NB4 (cell line): ENCODE measurements around the gene RAPSN.

Source experiments
- DNase-seq: peaks from one replicate; pipeline ENCODE4 v3.0.0; 2010; ENCODE audit warnings: low read depth
- H3K4me3 ChIP-seq: one replicate; pipeline ENCODE4 v1.5.1; 2011; ENCODE audit warnings: mild to moderate bottlenecking, low read depth, low read length, moderate library complexity
- CTCF ChIP-seq: IDR thresholded peaks from one replicate; pipeline ENCODE4 v1.5.1; 2012; ENCODE audit warnings: low read depth, low read length
- MAX ChIP-seq: IDR thresholded peaks from 2 replicates; pipeline ENCODE4 v1.6.1; 2011; ENCODE audit warnings: low read depth, low read length
- MYC ChIP-seq: IDR thresholded peaks from 2 replicates; pipeline ENCODE4 v1.6.1; 2011; ENCODE audit warnings: low read depth, low read length
- POLR2A ChIP-seq: IDR thresholded peaks from 2 replicates; pipeline ENCODE4 v1.6.1; 2011; ENCODE audit warnings: mild to moderate bottlenecking; ENCODE audit not compliant: insufficient read length; ENCODE audit errors: extremely low read depth

RAPSN gene

GRCh38 chr11:47406896-47407745 lies 41.8 kb downstream of the RAPSN start:
- peak; percentile 38 for DNase-seq
- H3K4me3 ChIP-seq, result peak overlapping the region; percentile 65
- TF ChIP-seq MAX (no peak), CTCF (no peak), POLR2A (no peak), MYC (no peak)

GRCh38 chr11:47403571-47403970 lies 45.4 kb downstream of the RAPSN start:
- H3K4me3 ChIP-seq, result no peak overlapping the region
- TF ChIP-seq POLR2A, result no peak
- no peak for TF ChIP-seq CTCF
- no peak for TF ChIP-seq MAX
- no peak for TF ChIP-seq MYC
- DNase-seq, result no peak

- TF ChIP-seq MAX (no peak), CTCF (no peak), MYC (no peak), POLR2A (no peak)
- H3K4me3 ChIP-seq, result no peak overlapping the region
- DNase-seq, result no peak
Observed at GRCh38 chr11:47403135-47403534, 45.8 kb downstream of the RAPSN start.

GRCh38 chr11:47400768-47401279 lies 48.1 kb downstream of the RAPSN start:
- H3K4me3 ChIP-seq, result peak overlapping the region; percentile 40
- peak; percentile 37; the same call in 1 of the 2 replicates for TF ChIP-seq MYC
- TF ChIP-seq POLR2A, result no peak
- TF ChIP-seq MAX, result peak; percentile 35; the same call in 1 of the 2 replicates

GRCh38 chr11:47399860-47400767 lies 48.8 kb downstream of the RAPSN start:
- TF ChIP-seq CTCF (no peak), MAX (no peak), MYC (no peak), POLR2A (no peak)
- DNase-seq, result peak; percentile 83
- H3K4me3 ChIP-seq, result peak overlapping the region; percentile 62

More at GRCh38 chr11:47400768-47401279, 48.1 kb downstream of the RAPSN start:
- peak; percentile 82 for DNase-seq
